Fibroblast of peridontal ligament (primary cell): ENCODE results near the gene OR2C1.
A peak's percentile ranks its signal among the peaks of the same experiment; 100 is the strongest.

ENCODE experiments used
- DNase-seq: peaks from one replicate; pipeline ENCODE4 v3.0.0-alpha.2; 2010; ENCODE audit errors: extremely low read depth

The OR2C1 gene

GRCh38 chr16:3400446-3400778, 44.7 kb downstream of the OR2C1 start:
- peak; percentile 3 for DNase-seq

GRCh38 chr16:3400779-3401688, 45.3 kb downstream of the OR2C1 start, which contains the start of the genes ZNF174 and ZSCAN32:
Gene ZNF174 (plus strand): TSS chr16:3401215. CDS start chr16:3402005, 790 bp downstream.
Gene ZSCAN32 (minus strand): TSS chr16:3401004. CDS start chr16:3397557, 3,447 bp downstream.
- DNase-seq: peak; percentile 99

- DNase-seq: no peak
Observed at GRCh38 chr16:3401719-3402397, 46.2 kb downstream of the OR2C1 start.
